ENCODE data around the gene GBA3. TPM values are rescaled to one million over a fixed set of nuclear protein-coding genes. Genes with fewer than 3 reads are reported as not detected.

The GBA3 gene
- polyA plus RNA-seq, 1 experiment, result not detected

GRCh38 chr4:22814906-22815305 is 122.2 kb downstream of the GBA3 start:
- H3K36me3 ChIP-seq (ENCODE audit: control insufficient read depth, insufficient read depth, low read length), result no peaks in the 10 kb centered on the region
- H3K27me3 ChIP-seq (ENCODE audit: control insufficient read depth, insufficient read depth, low read length), result no peaks in the 10 kb centered on the region
- CTCF ChIA-PET, result no interaction called here
- POLR2A ChIA-PET, result no interaction called here
- TF ChIP-seq CTCF (IDR thresholded peaks at IDR 0.05; ENCODE audit: insufficient read depth, low read depth, low read length), result no peak
- no peak overlapping the region for H3K4me3 ChIP-seq (ENCODE audit: low read depth, low read length)
- DNase-seq (ENCODE audit: low read depth), result no peak

- TF ChIP-seq CTCF (IDR thresholded peaks at IDR 0.05; ENCODE audit: insufficient read depth, low read depth, low read length), result no peak
- Histone ChIP-seq H3K36me3 (ENCODE audit: control insufficient read depth, insufficient read depth, low read length) (no peaks in the 10 kb centered on the region), H3K27me3 (ENCODE audit: control insufficient read depth, insufficient read depth, low read length) (no peaks in the 10 kb centered on the region), H3K4me3 (ENCODE audit: low read depth, low read length) (no peak overlapping the region)
- no peak for DNase-seq (ENCODE audit: low read depth)
- POLR2A ChIA-PET, result no interaction called here
- CTCF ChIA-PET, result no interaction called here
Observed at GRCh38 chr4:22824091-22824490, 131.4 kb downstream of the GBA3 start.

GRCh38 chr4:22842360-22843018 is 149.8 kb downstream of the GBA3 start:
- DNase-seq (ENCODE audit: low read depth), result no peak
- Histone ChIP-seq H3K27me3 (ENCODE audit: control insufficient read depth, insufficient read depth, low read length) (no peaks in the 10 kb centered on the region), H3K4me3 (ENCODE audit: low read depth, low read length) (no peak overlapping the region), H3K36me3 (ENCODE audit: control insufficient read depth, insufficient read depth, low read length) (no peaks in the 10 kb centered on the region)
- ChIA-PET POLR2A (no interaction called here), CTCF (no interaction called here)
- no peak for TF ChIP-seq CTCF (IDR thresholded peaks at IDR 0.05; ENCODE audit: insufficient read depth, low read depth, low read length)

GRCh38 chr4:22848332-22848731 is 155.6 kb downstream of the GBA3 start:
- no peak for DNase-seq (ENCODE audit: low read depth)
- CTCF ChIA-PET, result no interaction called here
- TF ChIP-seq CTCF (IDR thresholded peaks at IDR 0.05; ENCODE audit: insufficient read depth, low read depth, low read length), result no peak
- no peak overlapping the region for H3K4me3 ChIP-seq (ENCODE audit: low read depth, low read length)
- no peaks in the 10 kb centered on the region for H3K36me3 ChIP-seq (ENCODE audit: control insufficient read depth, insufficient read depth, low read length)
- H3K27me3 ChIP-seq (ENCODE audit: control insufficient read depth, insufficient read depth, low read length), result no peaks in the 10 kb centered on the region
- POLR2A ChIA-PET, result no interaction called here

GRCh38 chr4:22850055-22850454 is 157.3 kb downstream of the GBA3 start:
- ChIA-PET CTCF (no interaction called here), POLR2A (no interaction called here)
- no peak for DNase-seq (ENCODE audit: low read depth)

More at GRCh38 chr4:22850055-22850454, 157.3 kb downstream of the GBA3 start:
- Histone ChIP-seq H3K36me3 (ENCODE audit: control insufficient read depth, insufficient read depth, low read length) (no peaks in the 10 kb centered on the region), H3K4me3 (ENCODE audit: low read depth, low read length) (no peak overlapping the region), H3K27me3 (ENCODE audit: control insufficient read depth, insufficient read depth, low read length) (no peaks in the 10 kb centered on the region)
- TF ChIP-seq CTCF (IDR thresholded peaks at IDR 0.05; ENCODE audit: insufficient read depth, low read depth, low read length), result no peak

Measured in BJ (cell line).